Measurements from ENCODE around the gene AVPR2.

Gene AVPR2

DNA sequence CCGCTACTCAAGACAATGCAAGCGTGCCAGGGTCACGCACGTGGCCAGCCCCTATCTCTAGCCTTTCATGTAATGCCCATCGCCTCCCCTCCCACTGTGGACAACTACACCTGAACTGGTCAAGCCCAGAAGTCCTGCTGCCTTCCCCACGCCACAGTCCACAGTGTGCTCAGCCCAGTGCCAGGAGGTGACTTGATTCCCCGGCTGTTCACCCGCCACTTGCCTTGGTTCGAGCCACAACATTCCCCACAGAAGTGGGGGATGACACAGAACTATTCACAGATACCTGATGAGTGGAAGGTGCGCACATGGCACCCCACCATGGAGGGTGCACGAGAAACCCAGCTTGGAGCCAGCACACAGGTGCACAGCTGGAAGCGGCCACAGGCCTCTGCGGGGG is 14.8 kb downstream of the AVPR2 start:
- Histone ChIP-seq H3K4me1 (ENCODE audit: control insufficient read depth, insufficient read depth, low read length, unreplicated experiment) (no peaks in the 10 kb centered on the region), H3K4me3 (ENCODE audit: low read depth, low read length) (no peak overlapping the region), H3K36me3 (ENCODE audit: insufficient read depth, low read length) (no peaks in the 10 kb centered on the region), H3K79me2 (ENCODE audit: control insufficient read depth, insufficient read depth, low read length, unreplicated experiment) (no peaks in the 10 kb centered on the region), H3K27me3 (ENCODE audit: insufficient read depth, low read length) (no peaks in the 10 kb centered on the region), H3K27ac (ENCODE audit: low read depth, low read length) (no peak overlapping the region), H2AFZ (ENCODE audit: low read length, unreplicated experiment) (no peak overlapping the region)

DNA sequence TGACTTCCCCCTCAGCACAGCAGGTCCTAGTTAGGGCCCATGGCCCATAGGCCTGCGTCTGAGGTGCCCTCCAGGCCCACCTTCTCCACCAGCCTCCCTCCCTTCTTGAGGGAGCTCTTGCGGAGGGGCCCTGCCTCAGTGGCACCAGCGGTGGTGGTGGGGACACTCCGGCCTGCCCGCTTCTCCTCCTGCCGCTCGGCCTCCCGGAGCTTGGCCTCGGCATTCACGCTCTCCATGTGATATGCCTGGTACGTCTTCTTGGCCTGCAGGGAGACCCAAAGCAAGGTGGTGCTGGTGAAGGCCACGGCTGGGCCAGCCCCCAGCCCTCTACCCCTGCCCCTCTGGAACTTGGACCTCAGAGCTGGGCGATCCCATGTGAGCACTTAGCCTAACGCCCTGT is 16.1 kb downstream of the AVPR2 start:
- Histone ChIP-seq H3K36me3 (ENCODE audit: insufficient read depth, low read length) (no peaks in the 10 kb centered on the region), H3K4me3 (ENCODE audit: low read depth, low read length) (no peak overlapping the region), H3K27me3 (ENCODE audit: insufficient read depth, low read length) (no peaks in the 10 kb centered on the region), H3K79me2 (ENCODE audit: control insufficient read depth, insufficient read depth, low read length, unreplicated experiment) (no peaks in the 10 kb centered on the region), H3K4me1 (ENCODE audit: control insufficient read depth, insufficient read depth, low read length, unreplicated experiment) (no peaks in the 10 kb centered on the region), H2AFZ (ENCODE audit: low read length, unreplicated experiment) (no peak overlapping the region), H3K27ac (ENCODE audit: low read depth, low read length) (no peak overlapping the region)

DNA sequence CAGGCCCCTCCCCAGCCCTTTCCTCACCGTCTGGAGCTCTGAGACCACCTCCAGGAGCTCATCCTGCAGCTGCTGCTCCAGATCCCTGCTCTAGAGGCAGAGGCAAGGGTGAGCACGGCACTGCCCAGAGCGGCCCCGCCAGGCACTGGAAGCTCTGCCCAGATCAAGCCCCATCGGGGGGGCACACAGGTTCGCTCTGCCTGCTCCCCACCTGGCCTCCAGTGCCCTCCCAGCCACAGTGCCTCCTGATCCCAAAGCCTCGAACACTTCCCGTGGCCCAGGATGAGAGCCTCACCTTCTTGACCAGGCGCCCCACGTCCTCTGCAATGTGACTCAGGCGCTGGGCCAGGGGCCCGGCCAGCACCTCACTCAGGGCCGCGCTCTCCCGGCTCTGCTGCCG is 16.6 kb downstream of the AVPR2 start:
- no peak overlapping the region for H3K4me3 ChIP-seq (ENCODE audit: low read depth, low read length)
- no peaks in the 10 kb centered on the region for H3K79me2 ChIP-seq (ENCODE audit: control insufficient read depth, insufficient read depth, low read length, unreplicated experiment)
- H2AFZ ChIP-seq (ENCODE audit: low read length, unreplicated experiment), result no peak overlapping the region
- no peaks in the 10 kb centered on the region for H3K36me3 ChIP-seq (ENCODE audit: insufficient read depth, low read length)
- H3K4me1 ChIP-seq (ENCODE audit: control insufficient read depth, insufficient read depth, low read length, unreplicated experiment), result no peaks in the 10 kb centered on the region
- H3K27ac ChIP-seq (ENCODE audit: low read depth, low read length), result no peak overlapping the region
- H3K27me3 ChIP-seq (ENCODE audit: insufficient read depth, low read length), result no peaks in the 10 kb centered on the region

DNA sequence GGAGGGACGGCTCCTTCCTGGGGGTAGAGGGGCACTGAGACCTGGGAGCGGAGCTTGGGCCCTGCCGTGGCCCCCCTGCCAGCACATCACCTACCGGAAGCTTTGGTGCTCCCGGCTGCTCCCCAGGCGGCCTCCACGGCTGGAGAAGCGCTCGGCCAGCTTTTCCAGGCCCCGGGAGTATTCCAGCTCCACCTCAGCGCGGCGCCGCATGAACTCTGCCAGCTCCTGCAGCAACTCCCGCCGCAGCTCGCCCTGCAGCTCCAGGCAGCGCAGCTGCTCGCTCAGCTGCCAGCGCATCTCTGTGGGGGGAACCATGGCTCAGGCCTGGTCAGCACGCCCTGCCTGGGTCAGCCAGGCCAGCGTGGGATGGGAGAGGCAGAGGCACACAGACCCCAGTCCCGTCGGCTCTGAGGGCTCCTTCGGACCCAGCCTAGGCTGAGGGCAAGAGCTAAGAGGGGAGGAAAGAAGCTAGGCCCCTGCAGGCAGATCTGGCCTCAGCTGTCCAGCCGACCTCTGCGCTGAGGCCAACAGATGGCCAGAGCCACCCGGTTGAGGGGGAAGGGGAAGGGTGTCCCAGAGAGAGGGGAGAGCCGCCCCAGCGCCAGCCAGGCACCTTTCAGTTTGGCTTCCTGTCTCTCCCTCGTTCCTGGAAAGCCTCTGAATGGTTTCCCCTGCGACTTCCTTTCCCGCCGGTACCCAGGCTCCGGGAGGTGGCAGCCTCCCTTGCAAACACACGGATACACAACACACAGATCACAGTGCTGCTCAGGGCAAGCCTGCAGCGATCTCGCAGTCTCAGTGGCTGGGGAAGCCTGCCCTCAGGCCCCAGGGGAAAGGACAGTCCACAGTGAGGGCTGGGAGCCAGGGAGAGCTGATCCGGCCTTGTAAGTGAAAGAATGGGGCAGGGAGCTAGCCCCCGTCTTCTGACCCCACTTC is 17.3 kb downstream of the AVPR2 start:
- Histone ChIP-seq H3K79me2 (ENCODE audit: control insufficient read depth, insufficient read depth, low read length, unreplicated experiment) (no peaks in the 10 kb centered on the region), H3K4me3 (ENCODE audit: low read depth, low read length) (no peak overlapping the region), H3K27me3 (ENCODE audit: insufficient read depth, low read length) (no peaks in the 10 kb centered on the region), H3K27ac (ENCODE audit: low read depth, low read length) (no peak overlapping the region), H2AFZ (ENCODE audit: low read length, unreplicated experiment) (no peak overlapping the region), H3K36me3 (ENCODE audit: insufficient read depth, low read length) (no peaks in the 10 kb centered on the region), H3K4me1 (ENCODE audit: control insufficient read depth, insufficient read depth, low read length, unreplicated experiment) (peaks cover 4% of the 10 kb centered on the region)

DNA sequence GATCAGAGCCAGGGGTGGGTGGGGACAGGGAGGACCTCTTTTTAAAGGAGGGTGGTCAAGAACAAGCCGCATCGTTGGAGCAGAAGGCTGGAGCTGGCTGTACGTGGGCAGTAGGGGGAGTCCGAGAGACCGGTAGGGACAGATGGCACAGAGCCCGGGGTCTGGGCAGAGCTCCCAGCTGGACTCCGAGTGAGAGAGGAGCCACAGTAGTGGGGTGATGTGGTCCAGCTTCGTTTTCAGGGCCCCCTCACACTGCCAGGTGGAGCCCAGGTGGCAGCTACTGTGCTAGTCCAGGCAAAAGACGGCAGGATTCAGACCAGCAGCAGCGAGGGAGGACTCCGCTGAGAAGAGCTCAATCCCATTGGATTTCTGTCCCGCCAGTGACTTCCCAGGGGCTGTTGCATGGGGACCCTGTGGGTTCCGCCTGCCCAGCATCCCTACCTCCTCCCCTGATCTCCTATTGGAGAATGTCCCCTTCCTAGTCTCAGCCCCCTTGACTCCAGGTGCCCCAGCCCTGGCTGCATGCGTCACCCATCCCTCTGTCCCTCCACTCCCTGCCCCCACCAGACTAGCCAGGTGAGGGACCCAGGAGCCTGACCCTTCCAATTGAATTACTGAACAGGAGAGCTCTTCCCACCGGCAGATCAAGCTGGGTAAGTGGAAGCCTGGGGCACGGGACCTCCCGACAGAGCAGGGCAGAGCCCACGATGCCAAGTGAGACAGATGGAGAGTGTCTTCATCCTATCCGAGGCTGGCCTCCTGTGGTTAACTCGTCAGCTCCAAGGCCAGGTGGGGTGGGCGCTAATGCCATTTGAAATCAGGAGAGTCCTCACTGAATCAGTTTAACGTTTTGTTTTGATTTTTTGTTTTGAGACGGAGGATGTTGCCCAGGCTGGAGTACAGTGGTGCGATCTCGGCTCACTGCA is 18.7 kb downstream of the AVPR2 start:
- no peak overlapping the region for H3K27ac ChIP-seq (ENCODE audit: low read depth, low read length)

DNA sequence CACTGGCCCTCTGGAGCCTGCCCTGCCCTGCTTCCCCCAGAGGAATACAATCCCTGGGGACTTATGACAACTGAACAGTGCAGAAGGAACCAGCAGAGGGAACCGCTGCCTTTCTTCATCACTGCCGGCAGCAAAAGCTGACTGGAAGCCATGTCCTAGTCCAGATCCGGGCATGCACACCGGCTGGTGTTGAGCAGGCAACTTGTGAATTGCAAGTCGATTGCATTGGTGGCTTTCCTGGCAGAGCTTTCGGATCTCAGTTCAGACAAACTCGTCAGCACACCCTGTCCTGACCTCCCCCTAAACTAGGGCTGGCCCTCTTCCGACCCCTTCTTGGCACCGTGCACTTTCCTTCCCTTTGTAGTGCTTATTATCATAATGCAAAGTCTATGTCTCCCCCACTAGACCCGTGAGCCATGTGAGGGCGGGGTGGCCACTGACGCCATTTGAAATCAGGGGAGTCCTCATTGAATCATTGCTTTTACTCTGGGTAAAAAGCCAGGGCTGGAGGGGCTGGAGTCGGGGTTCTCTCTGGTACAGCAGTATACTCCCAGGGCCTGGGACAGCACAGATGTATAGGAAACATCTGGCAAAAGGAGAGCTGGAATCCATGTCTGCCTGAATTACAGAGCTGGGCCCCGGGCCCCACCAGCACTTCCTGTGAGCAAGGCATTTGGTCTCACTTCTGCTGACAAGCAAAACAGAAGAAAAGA is 19.8 kb downstream of the AVPR2 start:
- Histone ChIP-seq H3K27ac (ENCODE audit: low read depth, low read length) (no peak overlapping the region), H3K27me3 (ENCODE audit: insufficient read depth, low read length) (no peaks in the 10 kb centered on the region), H3K36me3 (ENCODE audit: insufficient read depth, low read length) (no peaks in the 10 kb centered on the region), H3K4me3 (ENCODE audit: low read depth, low read length) (no peak overlapping the region), H3K4me1 (ENCODE audit: control insufficient read depth, insufficient read depth, low read length, unreplicated experiment) (peaks cover 9% of the 10 kb centered on the region), H2AFZ (ENCODE audit: low read length, unreplicated experiment) (no peak overlapping the region), H3K79me2 (ENCODE audit: control insufficient read depth, insufficient read depth, low read length, unreplicated experiment) (no peaks in the 10 kb centered on the region)

More for the DNA sequence above, 18.7 kb downstream of the AVPR2 start:
- H3K4me3 ChIP-seq (ENCODE audit: low read depth, low read length), result no peak overlapping the region
- H3K79me2 ChIP-seq (ENCODE audit: control insufficient read depth, insufficient read depth, low read length, unreplicated experiment), result no peaks in the 10 kb centered on the region
- H3K36me3 ChIP-seq (ENCODE audit: insufficient read depth, low read length), result no peaks in the 10 kb centered on the region
- H3K4me1 ChIP-seq (ENCODE audit: control insufficient read depth, insufficient read depth, low read length, unreplicated experiment), result peaks cover 9% of the 10 kb centered on the region
- H2AFZ ChIP-seq (ENCODE audit: low read length, unreplicated experiment), result no peak overlapping the region
- no peaks in the 10 kb centered on the region for H3K27me3 ChIP-seq (ENCODE audit: insufficient read depth, low read length)

DNA sequence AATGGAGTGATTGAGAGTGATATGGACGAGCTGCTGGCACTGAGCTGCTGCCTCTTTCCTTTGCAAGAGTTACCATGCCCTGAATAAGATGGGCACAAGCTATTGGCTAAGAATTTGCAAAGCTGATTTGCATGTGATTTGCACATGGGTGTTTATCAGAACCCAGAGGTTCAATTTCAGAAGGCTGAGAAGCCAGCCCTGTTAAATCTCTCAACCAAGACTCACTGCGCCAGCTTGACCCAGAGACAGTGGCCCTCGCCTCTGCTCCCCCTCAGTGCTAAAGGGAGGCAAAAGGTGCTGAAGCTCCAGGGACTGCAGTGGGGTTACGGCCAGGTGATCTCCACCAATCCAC is 20.9 kb downstream of the AVPR2 start:
- Histone ChIP-seq H2AFZ (ENCODE audit: low read length, unreplicated experiment) (no peak overlapping the region), H3K27me3 (ENCODE audit: insufficient read depth, low read length) (no peaks in the 10 kb centered on the region), H3K27ac (ENCODE audit: low read depth, low read length) (no peak overlapping the region), H3K4me3 (ENCODE audit: low read depth, low read length) (no peak overlapping the region), H3K79me2 (ENCODE audit: control insufficient read depth, insufficient read depth, low read length, unreplicated experiment) (no peaks in the 10 kb centered on the region), H3K4me1 (ENCODE audit: control insufficient read depth, insufficient read depth, low read length, unreplicated experiment) (peaks cover 9% of the 10 kb centered on the region), H3K36me3 (ENCODE audit: insufficient read depth, low read length) (no peaks in the 10 kb centered on the region)

DNA sequence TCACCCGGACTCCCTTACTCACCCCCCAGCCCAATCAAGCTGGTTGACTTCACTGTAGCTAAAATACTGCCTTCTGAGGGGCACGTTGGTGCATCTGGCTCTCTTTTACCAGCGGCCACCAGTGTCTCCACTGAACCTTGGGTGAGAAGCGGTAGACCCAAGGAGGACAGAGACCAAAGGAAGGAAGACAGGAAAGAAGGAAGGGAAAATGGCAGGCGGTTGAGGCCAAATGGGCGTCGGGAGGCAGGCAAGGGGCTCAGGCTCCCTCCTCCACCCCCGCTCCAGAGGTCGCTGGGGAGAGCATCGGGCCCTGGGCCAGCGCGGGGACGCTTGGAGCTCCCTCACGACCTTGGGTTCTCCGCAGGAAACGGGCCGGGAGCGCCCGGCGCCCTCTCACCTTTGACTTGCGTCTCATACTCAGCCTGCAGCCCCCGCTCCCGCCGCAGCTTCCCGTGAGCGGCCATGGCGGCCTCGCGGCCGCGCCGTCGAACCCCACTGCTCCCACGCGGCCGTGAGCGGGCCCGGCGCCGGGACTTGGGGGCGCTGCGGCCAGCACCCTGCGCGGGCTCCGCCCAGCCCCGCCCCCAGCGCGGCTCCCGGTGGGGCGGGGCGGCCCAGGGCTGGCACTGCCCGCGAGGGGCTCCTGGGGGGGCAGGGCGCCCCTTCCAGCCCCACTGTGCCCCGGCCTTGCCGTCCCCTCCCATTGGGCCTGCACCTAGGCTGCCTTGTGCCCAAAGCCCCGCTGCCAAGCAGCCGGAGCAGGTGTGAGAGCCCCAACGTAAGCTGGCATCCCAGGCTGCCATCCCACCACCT is 21.5 kb downstream of the AVPR2 start, which contains the start of gene ARHGAP4:
Gene ARHGAP4 (minus strand): TSS at position 526 of the 813 bp plus-strand sequence. CDS start 62 bp downstream, at position 464.
- Histone ChIP-seq H3K79me2 (ENCODE audit: control insufficient read depth, insufficient read depth, low read length, unreplicated experiment) (no peaks in the 10 kb centered on the region), H3K27me3 (ENCODE audit: insufficient read depth, low read length) (no peaks in the 10 kb centered on the region), H3K36me3 (ENCODE audit: insufficient read depth, low read length) (no peaks in the 10 kb centered on the region), H3K4me3 (ENCODE audit: low read depth, low read length) (peak within 1 kb of the TSS; percentile 84), H2AFZ (ENCODE audit: low read length, unreplicated experiment) (no peak within 1 kb of the TSS), H3K27ac (ENCODE audit: low read depth, low read length) (no peak within 1 kb of the TSS; the same call in 1 of the 2 replicates), H3K4me1 (ENCODE audit: control insufficient read depth, insufficient read depth, low read length, unreplicated experiment) (peaks cover 9% of the 10 kb centered on the region)

DNA sequence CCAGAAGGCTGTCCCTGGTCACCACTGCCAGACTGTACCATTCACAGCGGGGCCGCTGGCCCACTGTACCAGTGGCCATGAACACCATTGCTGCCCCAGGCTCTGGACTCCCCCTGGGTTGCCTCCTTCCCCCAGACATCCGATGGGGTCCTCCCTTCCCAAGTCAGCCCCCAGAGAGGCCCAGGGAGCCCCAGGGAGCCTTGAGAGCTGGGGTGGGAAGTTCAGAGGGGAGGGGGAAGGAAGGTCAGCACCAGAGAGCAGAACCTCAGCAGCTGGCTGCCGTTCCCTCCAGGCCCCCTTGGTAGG is 22.0 kb downstream of the AVPR2 start:
- H2AFZ ChIP-seq (ENCODE audit: low read length, unreplicated experiment), result no peak overlapping the region
- H3K4me3 ChIP-seq (ENCODE audit: low read depth, low read length), result peak overlapping the region; percentile 84; the same call in 1 of the 2 replicates

More for the DNA sequence above, 22.0 kb downstream of the AVPR2 start:
- Histone ChIP-seq H3K79me2 (ENCODE audit: control insufficient read depth, insufficient read depth, low read length, unreplicated experiment) (no peaks in the 10 kb centered on the region), H3K27me3 (ENCODE audit: insufficient read depth, low read length) (no peaks in the 10 kb centered on the region), H3K27ac (ENCODE audit: low read depth, low read length) (no peak overlapping the region), H3K4me1 (ENCODE audit: control insufficient read depth, insufficient read depth, low read length, unreplicated experiment) (peaks cover 9% of the 10 kb centered on the region), H3K36me3 (ENCODE audit: insufficient read depth, low read length) (no peaks in the 10 kb centered on the region)
